HG03432 (cell line): ENCODE measurements around the gene JPH2.
"Not testable (repeated sequence)": the region's sequence is repeated elsewhere in the genome, so short reads cannot be mapped to it uniquely, and the experiment has no call there.

Experiments
- ATAC-seq: cut with Tn5 transposase; IDR thresholded peaks from one replicate; pipeline ENCODE4 v1.9.1; 2021; ENCODE audit warnings: mild to moderate bottlenecking, moderate library complexity; ENCODE audit not compliant: unreplicated experiment

The JPH2 gene

GRCh38 chr20:44159711-44160110 lies 27.3 kb downstream of the JPH2 start:
- no peak for ATAC-seq

GRCh38 chr20:44159125-44159524 lies 27.9 kb downstream of the JPH2 start:
- no peak for ATAC-seq

GRCh38 chr20:44157061-44157460 lies 29.9 kb downstream of the JPH2 start:
- no peak for ATAC-seq

- no peak for ATAC-seq
Measured at GRCh38 chr20:44154521-44155001, 32.4 kb downstream of the JPH2 start.

DNA sequence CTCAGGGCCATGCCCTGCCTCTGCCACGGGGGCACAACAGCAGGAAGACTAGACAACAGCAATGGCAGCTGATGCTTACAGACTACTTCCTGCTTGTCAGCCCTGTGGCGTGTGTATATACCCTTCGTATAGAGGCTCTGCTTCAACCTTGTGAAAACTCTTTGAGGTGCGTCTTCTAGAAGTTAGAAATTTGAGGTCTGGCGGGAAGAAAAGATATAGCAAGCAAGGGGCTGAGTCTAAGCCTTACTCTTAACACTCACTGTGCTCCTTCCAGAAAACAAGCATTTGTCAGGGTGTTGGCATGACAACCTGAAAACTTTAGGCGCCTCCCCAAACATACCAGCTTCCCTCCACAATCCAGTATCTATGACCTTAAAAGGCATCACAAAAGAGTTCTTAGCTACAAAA lies 33.3 kb downstream of the JPH2 start:
- ATAC-seq, result no peak

DNA sequence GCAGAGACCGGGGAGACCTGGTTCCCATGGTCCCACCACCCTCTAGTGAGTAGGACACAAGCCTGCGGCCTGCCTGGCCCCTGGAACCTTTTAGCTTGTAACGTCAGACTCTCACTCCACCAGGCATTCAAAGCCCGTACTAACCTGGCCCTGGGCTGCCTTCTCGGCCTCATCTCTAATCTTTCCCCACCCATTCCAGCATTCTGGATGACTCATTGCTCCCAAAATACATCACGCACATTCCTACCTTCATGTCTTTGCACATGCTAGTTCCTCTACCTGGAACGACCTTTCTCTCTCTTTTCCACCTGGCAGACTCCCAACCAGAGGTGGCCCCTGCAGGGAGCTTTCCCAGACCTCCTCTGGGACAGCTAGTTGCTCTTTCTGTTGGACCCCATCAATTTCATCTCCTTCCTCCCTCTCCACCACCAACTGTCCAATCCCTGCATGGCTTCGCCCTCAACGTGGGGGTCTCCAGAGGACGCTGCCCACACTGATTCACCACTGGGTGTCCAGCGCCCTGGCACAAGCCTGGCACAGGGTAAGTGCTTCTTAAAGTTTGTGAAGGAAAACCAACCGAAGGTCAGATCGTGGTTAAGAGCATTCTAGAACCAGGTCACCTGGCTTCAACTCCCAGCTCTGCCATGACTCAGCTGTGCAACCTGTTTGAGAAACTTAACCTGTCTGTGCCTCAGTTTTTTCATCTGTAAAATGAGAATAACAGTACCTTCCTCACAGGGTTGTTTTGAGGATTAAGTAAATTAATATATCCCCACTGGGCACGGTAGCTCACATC lies 35.2 kb downstream of the JPH2 start:
- no peak for ATAC-seq

DNA sequence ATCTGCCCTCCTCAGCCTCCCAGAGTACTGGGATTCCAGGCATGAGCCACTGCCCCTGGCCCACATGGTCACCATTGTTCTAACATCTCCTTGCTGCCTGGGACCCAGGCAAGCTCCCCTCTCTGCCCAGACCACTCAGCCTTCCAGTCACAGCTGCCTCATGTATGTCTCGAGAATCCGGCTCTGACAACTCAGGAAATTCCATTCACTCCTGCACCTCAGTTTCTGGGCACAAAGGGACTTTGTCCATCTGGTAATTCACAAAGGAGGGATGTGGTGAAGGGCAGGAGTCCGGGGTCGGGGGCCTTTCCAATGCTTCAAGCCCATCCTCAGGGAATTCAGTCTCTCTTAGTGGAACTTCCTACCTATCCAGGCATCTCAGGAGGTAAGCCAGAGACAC lies 40.7 kb downstream of the JPH2 start:
- no peak for ATAC-seq

- ATAC-seq, result no peak
Measured at GRCh38 chr20:44145131-44145775, 41.7 kb downstream of the JPH2 start.

GRCh38 chr20:44143936-44144335 lies 43.1 kb downstream of the JPH2 start:
- ATAC-seq, result no peak

DNA sequence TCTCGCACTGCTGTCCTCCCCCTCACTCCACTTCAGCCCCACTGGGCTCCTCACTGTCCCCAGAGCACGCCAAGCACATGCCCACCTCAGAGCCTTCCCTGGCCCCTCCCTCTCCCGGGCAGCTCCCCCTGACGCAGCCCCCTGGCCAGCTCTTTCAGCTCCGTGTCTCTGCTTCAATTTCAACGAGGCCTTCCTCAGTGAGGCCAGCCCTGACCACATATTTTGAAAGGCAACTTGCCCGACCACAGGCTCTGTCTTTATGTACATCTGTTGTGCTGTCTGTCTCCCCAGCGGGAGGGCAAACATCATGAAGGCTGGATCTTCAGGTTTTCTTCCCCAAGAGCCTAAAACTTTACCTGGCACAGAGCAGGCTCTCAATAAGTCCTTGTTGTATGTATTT lies 44.6 kb downstream of the JPH2 start:
- ATAC-seq, result no peak

DNA sequence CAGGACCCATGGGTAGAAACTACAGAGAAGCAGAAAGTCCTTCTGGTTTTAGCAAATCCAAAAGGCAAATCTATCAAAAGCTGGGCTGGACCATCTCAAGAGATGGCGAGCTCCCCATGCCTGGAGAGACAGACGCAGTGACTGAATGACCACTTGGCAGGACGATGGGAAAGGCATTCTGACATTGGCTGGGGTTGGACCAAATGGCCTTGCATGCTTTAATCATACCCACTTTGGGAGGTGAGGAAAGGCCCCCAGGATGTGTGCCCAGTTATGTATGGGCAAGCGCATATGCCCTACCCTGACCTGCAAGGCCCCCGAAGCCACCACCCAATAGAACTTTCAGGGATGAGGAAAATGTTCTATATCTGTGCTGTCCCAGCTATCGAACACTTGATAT lies 45.1 kb downstream of the JPH2 start:
- no peak for ATAC-seq

GRCh38 chr20:44138867-44139266 lies 48.1 kb downstream of the JPH2 start:
- no peak for ATAC-seq

- no peak for ATAC-seq
Measured at GRCh38 chr20:44137266-44137801, 49.7 kb downstream of the JPH2 start.

GRCh38 chr20:44136579-44137265 lies 50.3 kb downstream of the JPH2 start:
- ATAC-seq, result no peak

GRCh38 chr20:44135417-44136204 lies 51.4 kb downstream of the JPH2 start:
- no peak for ATAC-seq

- ATAC-seq, result no peak
Measured at GRCh38 chr20:44135012-44135412, 52.0 kb downstream of the JPH2 start.

GRCh38 chr20:44133424-44133823 lies 53.6 kb downstream of the JPH2 start:
- ATAC-seq, result no peak

DNA sequence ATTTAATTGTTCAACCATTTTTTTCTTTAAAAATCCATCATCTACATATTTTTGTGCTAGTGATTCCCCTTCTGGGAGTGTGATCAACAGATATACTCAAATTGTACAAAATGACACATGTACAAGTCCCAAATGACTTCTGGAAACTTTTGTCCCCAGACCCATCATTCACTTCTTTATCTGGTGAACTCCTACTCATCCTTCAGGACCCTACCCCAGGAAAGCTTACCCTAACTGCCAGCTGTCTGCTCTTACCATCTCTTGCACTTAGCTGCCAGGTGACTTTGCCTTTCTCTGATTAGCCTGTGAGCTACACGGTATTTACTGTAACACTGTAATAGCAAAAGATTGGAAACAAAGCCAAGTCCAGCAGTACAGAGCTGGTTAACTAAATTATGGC lies 55.3 kb downstream of the JPH2 start:
- no peak for ATAC-seq

DNA sequence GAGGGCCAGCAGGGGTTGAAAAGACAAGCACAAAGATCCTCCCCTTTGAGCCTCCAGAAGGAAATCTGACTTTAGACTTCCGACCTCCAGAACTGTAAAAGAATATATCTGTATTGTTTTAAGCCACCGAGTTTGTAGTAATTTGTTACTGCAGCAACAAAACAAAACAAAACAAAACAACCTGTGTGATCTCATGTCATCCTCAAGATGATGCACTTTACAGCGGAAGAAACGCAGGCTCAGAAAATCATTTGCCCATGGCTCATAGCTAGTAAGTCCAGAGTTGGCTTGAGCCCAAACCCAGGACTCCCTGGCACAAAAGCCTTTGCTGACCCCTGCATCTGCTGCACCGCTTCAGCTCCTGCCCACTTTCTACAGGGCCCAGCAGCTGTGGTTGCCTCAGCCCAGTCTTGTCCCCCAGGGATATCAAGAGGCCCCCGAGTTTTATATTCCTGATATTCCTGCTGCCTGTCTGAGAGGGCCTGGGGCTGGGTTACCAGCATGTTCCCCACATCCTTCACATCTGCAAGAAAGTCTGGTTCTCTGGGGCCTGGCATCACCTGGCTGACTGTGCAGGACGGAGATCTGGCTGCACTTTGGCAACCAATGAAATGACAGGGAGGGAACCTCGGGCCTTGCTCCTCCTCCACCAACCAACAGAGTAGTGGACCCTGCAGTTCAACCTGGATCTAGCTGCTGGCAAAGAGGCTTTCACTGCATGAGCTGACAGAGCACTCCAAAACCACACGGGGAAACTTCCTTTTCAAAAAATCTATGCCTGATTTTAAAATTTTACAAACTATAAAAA lies 56.9 kb downstream of the JPH2 start:
- ATAC-seq, result no peak

- not testable (repeated sequence) for ATAC-seq
Measured at GRCh38 chr20:44129300-44129699, 57.7 kb downstream of the JPH2 start.
